Measurements from ENCODE around the gene CDYL2. TPM values are rescaled to one million over a fixed set of nuclear protein-coding genes. Genes with fewer than 3 reads are reported as not detected.
"Not testable (repeated sequence)": the region's sequence is repeated elsewhere in the genome, so short reads cannot be mapped to it uniquely, and the experiment has no call there.

Gene CDYL2
- total RNA-seq, 2 donors from 2014 or later, result 26.3 to 40.3 TPM

GRCh38 chr16:80794071-80794470 lies 10.3 kb downstream of the CDYL2 start:
- ATAC-seq (replicated peaks), result no peak
- Mint-ChIP-seq H3K4me3 (no peak overlapping the region), H3K9me3 (no peaks in the 10 kb centered on the region), H3K27ac (no peak overlapping the region), H3K27me3 (no peaks in the 10 kb centered on the region), H3K36me3 (ENCODE audit: low read depth) (no peaks in the 10 kb centered on the region), H3K4me1 (peaks cover 25% of the 10 kb centered on the region)

- ATAC-seq (replicated peaks), result no peak
- no peaks in the 10 kb centered on the region for H3K36me3 Mint-ChIP-seq (ENCODE audit: low read depth)
Observed at GRCh38 chr16:80792031-80792430, 12.4 kb downstream of the CDYL2 start.

GRCh38 chr16:80791411-80791810 lies 13.0 kb downstream of the CDYL2 start:
- no peaks in the 10 kb centered on the region for H3K27me3 Mint-ChIP-seq
- no peak for ATAC-seq (replicated peaks)
- no peaks in the 10 kb centered on the region for H3K36me3 Mint-ChIP-seq (ENCODE audit: low read depth)
- no peak overlapping the region for H3K4me3 Mint-ChIP-seq
- peaks cover 14% of the 10 kb centered on the region for H3K4me1 Mint-ChIP-seq
- H3K27ac Mint-ChIP-seq, result no peak overlapping the region
- no peaks in the 10 kb centered on the region for H3K9me3 Mint-ChIP-seq

More at GRCh38 chr16:80792031-80792430, 12.4 kb downstream of the CDYL2 start:
- Mint-ChIP-seq H3K4me1 (peaks cover 21% of the 10 kb centered on the region), H3K27ac (no peak overlapping the region), H3K4me3 (no peak overlapping the region), H3K27me3 (no peaks in the 10 kb centered on the region), H3K9me3 (no peaks in the 10 kb centered on the region)

- no peak for ATAC-seq (replicated peaks)
- H3K27me3 Mint-ChIP-seq, result no peaks in the 10 kb centered on the region
- peaks cover 2% of the 10 kb centered on the region for H3K9me3 Mint-ChIP-seq
- H3K36me3 Mint-ChIP-seq (ENCODE audit: low read depth), result no peaks in the 10 kb centered on the region
- no peak overlapping the region for H3K27ac Mint-ChIP-seq
- H3K4me3 Mint-ChIP-seq, result no peak overlapping the region
- peaks cover 12% of the 10 kb centered on the region for H3K4me1 Mint-ChIP-seq
Observed at GRCh38 chr16:80790751-80791150, 13.6 kb downstream of the CDYL2 start.

- no peaks in the 10 kb centered on the region for H3K27me3 Mint-ChIP-seq
- no peaks in the 10 kb centered on the region for H3K36me3 Mint-ChIP-seq (ENCODE audit: low read depth)
- peaks cover 12% of the 10 kb centered on the region for H3K9me3 Mint-ChIP-seq
- H3K27ac Mint-ChIP-seq, result no peak overlapping the region
- peaks cover 13% of the 10 kb centered on the region for H3K4me1 Mint-ChIP-seq
- peak; percentile 76 for ATAC-seq (replicated peaks)
- H3K4me3 Mint-ChIP-seq, result no peak overlapping the region
Observed at GRCh38 chr16:80788027-80788426, 16.4 kb downstream of the CDYL2 start.

GRCh38 chr16:80786561-80786960 lies 17.8 kb downstream of the CDYL2 start:
- not testable (repeated sequence) for H3K4me3 Mint-ChIP-seq; H3K36me3 Mint-ChIP-seq (ENCODE audit: low read depth); H3K27me3 Mint-ChIP-seq; ATAC-seq (replicated peaks); H3K27ac Mint-ChIP-seq
- peaks cover 13% of the 10 kb centered on the region for H3K4me1 Mint-ChIP-seq
- peaks cover 16% of the 10 kb centered on the region for H3K9me3 Mint-ChIP-seq

- peaks cover 26% of the 10 kb centered on the region for H3K9me3 Mint-ChIP-seq
- no peaks in the 10 kb centered on the region for H3K36me3 Mint-ChIP-seq (ENCODE audit: low read depth)
- H3K27me3 Mint-ChIP-seq, result no peaks in the 10 kb centered on the region
- peaks cover 6% of the 10 kb centered on the region for H3K4me1 Mint-ChIP-seq
- no peak for ATAC-seq (replicated peaks)
- no peak overlapping the region for H3K4me3 Mint-ChIP-seq
- H3K27ac Mint-ChIP-seq, result no peak overlapping the region
Observed at GRCh38 chr16:80784951-80785350, 19.4 kb downstream of the CDYL2 start.

- peaks cover 14% of the 10 kb centered on the region for H3K9me3 Mint-ChIP-seq
- H3K27me3 Mint-ChIP-seq, result no peaks in the 10 kb centered on the region
- H3K36me3 Mint-ChIP-seq (ENCODE audit: low read depth), result no peaks in the 10 kb centered on the region
- no peak for ATAC-seq (replicated peaks)
- H3K4me3 Mint-ChIP-seq, result no peak overlapping the region
- H3K27ac Mint-ChIP-seq, result no peak overlapping the region
- H3K4me1 Mint-ChIP-seq, result no peaks in the 10 kb centered on the region
Observed at GRCh38 chr16:80778703-80779102, 25.7 kb downstream of the CDYL2 start.

GRCh38 chr16:80776856-80777255 lies 27.5 kb downstream of the CDYL2 start:
- H3K4me3 Mint-ChIP-seq, result no peak overlapping the region
- no peaks in the 10 kb centered on the region for H3K36me3 Mint-ChIP-seq (ENCODE audit: low read depth)
- peaks cover 14% of the 10 kb centered on the region for H3K9me3 Mint-ChIP-seq
- no peak for ATAC-seq (replicated peaks)
- no peak overlapping the region for H3K27ac Mint-ChIP-seq
- H3K27me3 Mint-ChIP-seq, result no peaks in the 10 kb centered on the region
- no peaks in the 10 kb centered on the region for H3K4me1 Mint-ChIP-seq

- no peak for ATAC-seq (replicated peaks)
- Mint-ChIP-seq H3K27me3 (no peaks in the 10 kb centered on the region), H3K27ac (no peak overlapping the region), H3K4me3 (no peak overlapping the region), H3K9me3 (peaks cover 4% of the 10 kb centered on the region), H3K36me3 (ENCODE audit: low read depth) (no peaks in the 10 kb centered on the region), H3K4me1 (no peaks in the 10 kb centered on the region)
Observed at GRCh38 chr16:80775450-80775849, 28.9 kb downstream of the CDYL2 start.

GRCh38 chr16:80766798-80767197 lies 37.6 kb downstream of the CDYL2 start:
- ATAC-seq (replicated peaks), result no peak
- Mint-ChIP-seq H3K4me3 (no peak overlapping the region), H3K27ac (no peak overlapping the region), H3K9me3 (peaks cover 3% of the 10 kb centered on the region), H3K36me3 (ENCODE audit: low read depth) (no peaks in the 10 kb centered on the region), H3K27me3 (no peaks in the 10 kb centered on the region), H3K4me1 (peaks cover 11% of the 10 kb centered on the region)

GRCh38 chr16:80759419-80760162 lies 44.8 kb downstream of the CDYL2 start:
- Mint-ChIP-seq H3K4me3 (peak overlapping the region; percentile 40), H3K27me3 (no peaks in the 10 kb centered on the region), H3K9me3 (no peaks in the 10 kb centered on the region), H3K27ac (peak overlapping the region; percentile 83), H3K36me3 (ENCODE audit: low read depth) (peaks cover 5% of the 10 kb centered on the region), H3K4me1 (peaks cover 12% of the 10 kb centered on the region)
- peak; percentile 89 for ATAC-seq (replicated peaks)

GRCh38 chr16:80754476-80754875 lies 49.9 kb downstream of the CDYL2 start:
- no peak overlapping the region for H3K4me3 Mint-ChIP-seq
- H3K36me3 Mint-ChIP-seq (ENCODE audit: low read depth), result peaks cover 2% of the 10 kb centered on the region
- no peaks in the 10 kb centered on the region for H3K9me3 Mint-ChIP-seq
- peaks cover 14% of the 10 kb centered on the region for H3K4me1 Mint-ChIP-seq
- H3K27me3 Mint-ChIP-seq, result no peaks in the 10 kb centered on the region
- H3K27ac Mint-ChIP-seq, result no peak overlapping the region
- no peak for ATAC-seq (replicated peaks)

GRCh38 chr16:80752541-80752940 lies 51.9 kb downstream of the CDYL2 start:
- Mint-ChIP-seq H3K4me1 (peaks cover 14% of the 10 kb centered on the region), H3K27ac (no peak overlapping the region), H3K9me3 (no peaks in the 10 kb centered on the region), H3K36me3 (ENCODE audit: low read depth) (no peaks in the 10 kb centered on the region), H3K27me3 (no peaks in the 10 kb centered on the region), H3K4me3 (no peak overlapping the region)
- ATAC-seq (replicated peaks), result no peak

- no peak for ATAC-seq (replicated peaks)
- Mint-ChIP-seq H3K27ac (no peak overlapping the region), H3K9me3 (no peaks in the 10 kb centered on the region), H3K36me3 (ENCODE audit: low read depth) (no peaks in the 10 kb centered on the region), H3K4me3 (no peak overlapping the region), H3K4me1 (peaks cover 16% of the 10 kb centered on the region), H3K27me3 (no peaks in the 10 kb centered on the region)
Observed at GRCh38 chr16:80751167-80751566, 53.2 kb downstream of the CDYL2 start.
